Measurements from ENCODE around the gene PCGF2. TPM values are rescaled to one million over a fixed set of nuclear protein-coding genes. Genes with fewer than 3 reads are reported as not detected.
A peak's percentile ranks its signal among the peaks of the same experiment; 100 is the strongest.

Gene PCGF2
- total RNA-seq, 2 experiments from 2014 or later: 12.8 to 47.3 TPM

- intact Hi-C loops (cut with micrococcal nuclease; ENCODE audit: unreplicated experiment): no loop called here
- H3K9me3 ChIP-seq (ENCODE audit: low read length): no peaks in the 10 kb centered on the region
- peaks cover 38% of the 10 kb centered on the region for H3K36me3 ChIP-seq (ENCODE audit: insufficient read depth, low read length)
- H3K27ac ChIP-seq (ENCODE audit: low read depth, low read length, poor library complexity, severe bottlenecking): peak overlapping the region; percentile 26
- H3K9me2 ChIP-seq (ENCODE audit: insufficient read depth, low read length): no peaks in the 10 kb centered on the region
- H3K4me3 ChIP-seq (ENCODE audit: low read depth, low read length, poor library complexity, severe bottlenecking): peak overlapping the region; percentile 26
- H3K4me1 ChIP-seq (ENCODE audit: insufficient read depth, low read length, poor library complexity, severe bottlenecking): peaks cover 59% of the 10 kb centered on the region
- TF ChIP-seq EZH2phosphoT487 (IDR thresholded peaks at IDR 0.05; ENCODE audit: borderline replicate concordance, low read depth, low read length) (no peak), CTCF (conservative IDR thresholded peaks at IDR 0.05; ENCODE audit: low read length) (no peak)
- no peaks in the 10 kb centered on the region for H4K20me1 ChIP-seq (ENCODE audit: insufficient read depth, low read length)
- DNase-seq (ENCODE audit: low spot score): peak; percentile 35
- BruUV-seq (replicated peaks): no TSS peak
- H2AFZ ChIP-seq (ENCODE audit: low read length): no peak overlapping the region
- H3K79me2 ChIP-seq (ENCODE audit: insufficient read depth, low read depth, low read length): peaks cover 67% of the 10 kb centered on the region
- CTCF ChIA-PET (ENCODE audit: unreplicated experiment): no interaction called here
- H3K4me2 ChIP-seq (ENCODE audit: low read length): peak overlapping the region; percentile 80
- POLR2A ChIA-PET: no interaction called here
Observed at GRCh38 chr17:38743556-38744171, 4.5 kb downstream of the PCGF2 start.

- intact Hi-C loops (cut with micrococcal nuclease; ENCODE audit: unreplicated experiment): no loop called here
- POLR2A ChIA-PET: no interaction called here
- peak overlapping the region; percentile 26 for H3K4me3 ChIP-seq (ENCODE audit: low read depth, low read length, poor library complexity, severe bottlenecking)
- no peaks in the 10 kb centered on the region for H3K9me3 ChIP-seq (ENCODE audit: low read length)
- H4K20me1 ChIP-seq (ENCODE audit: insufficient read depth, low read length): no peaks in the 10 kb centered on the region
- H3K79me2 ChIP-seq (ENCODE audit: insufficient read depth, low read depth, low read length): peaks cover 67% of the 10 kb centered on the region
- peaks cover 55% of the 10 kb centered on the region for H3K4me1 ChIP-seq (ENCODE audit: insufficient read depth, low read length, poor library complexity, severe bottlenecking)
- peak overlapping the region; percentile 26 for H3K27ac ChIP-seq (ENCODE audit: low read depth, low read length, poor library complexity, severe bottlenecking)
- peak overlapping the region; percentile 80 for H3K4me2 ChIP-seq (ENCODE audit: low read length)
- no TSS peak for BruUV-seq (replicated peaks)
- H2AFZ ChIP-seq (ENCODE audit: low read length): no peak overlapping the region
- DNase-seq (ENCODE audit: low spot score): peak; percentile 66
- no peaks in the 10 kb centered on the region for H3K9me2 ChIP-seq (ENCODE audit: insufficient read depth, low read length)
- peaks cover 48% of the 10 kb centered on the region for H3K36me3 ChIP-seq (ENCODE audit: insufficient read depth, low read length)
- CTCF ChIA-PET (ENCODE audit: unreplicated experiment): interaction anchor here (1.0 kb wide), 1 partner anchor 35 kb away, joined by 3 read pairs; no protein-coding TSS in a partner anchor
- TF ChIP-seq EZH2phosphoT487 (IDR thresholded peaks at IDR 0.05; ENCODE audit: borderline replicate concordance, low read depth, low read length) (no peak), CTCF (conservative IDR thresholded peaks at IDR 0.05; ENCODE audit: low read length) (no peak)
Observed at GRCh38 chr17:38742411-38743308, 5.5 kb downstream of the PCGF2 start.
